Activated naive CD8-positive, alpha-beta T cell treated with anti-CD3 and anti-CD28 coated beads, Interleukin-2, amount 50 U/mL, for 24 hours (primary cell): Measurements from ENCODE around the gene MXD1.

Source experiments
- ATAC-seq: fragments of 150-1000 bp; cut with Tn5 transposase; one replicate; pipeline ENCODE4 v1.10.0; 2021
- DNase-seq: peaks from one replicate; pipeline ENCODE4 v3.0.0; 2021
- H3K27ac Mint-ChIP-seq: one replicate; pipeline ENCODE4 v1.8.0; 2021; ENCODE audit warnings: mild to moderate bottlenecking, mixed read lengths
- H3K27me3 Mint-ChIP-seq: one replicate; pipeline ENCODE4 v1.8.0; 2021; ENCODE audit warnings: mixed read lengths
- H3K36me3 Mint-ChIP-seq: one replicate; pipeline ENCODE4 v1.8.0; 2021; ENCODE audit warnings: low read depth, mixed read lengths
- H3K4me1 Mint-ChIP-seq: one replicate; pipeline ENCODE4 v1.8.0; 2021; ENCODE audit warnings: mixed read lengths
- H3K4me3 Mint-ChIP-seq: one replicate; pipeline ENCODE4 v1.8.0; 2021; ENCODE audit warnings: mild to moderate bottlenecking, moderate library complexity, mixed read lengths
- H3K9me3 Mint-ChIP-seq: one replicate; pipeline ENCODE4 v1.8.0; 2021; ENCODE audit warnings: mixed read lengths

The MXD1 gene

GRCh38 chr2:69917852-69918251 is 2.9 kb downstream of the MXD1 start:
- H3K27me3 Mint-ChIP-seq: no peaks in the 10 kb centered on the region
- peaks cover 7% of the 10 kb centered on the region for H3K36me3 Mint-ChIP-seq
- DNase-seq (no peak), ATAC-seq (no peak)
- H3K9me3 Mint-ChIP-seq: no peaks in the 10 kb centered on the region
- no peak overlapping the region for H3K4me3 Mint-ChIP-seq
- H3K27ac Mint-ChIP-seq: no peak overlapping the region
- peaks cover 32% of the 10 kb centered on the region for H3K4me1 Mint-ChIP-seq

GRCh38 chr2:69918401-69918800 is 3.5 kb downstream of the MXD1 start:
- no peak overlapping the region for H3K27ac Mint-ChIP-seq
- H3K4me1 Mint-ChIP-seq: peaks cover 26% of the 10 kb centered on the region
- H3K4me3 Mint-ChIP-seq: no peak overlapping the region

GRCh38 chr2:69923116-69923515 is 8.2 kb downstream of the MXD1 start:
- DNase-seq: no peak
- ATAC-seq: no peak
- no peak overlapping the region for H3K4me3 Mint-ChIP-seq
- H3K27ac Mint-ChIP-seq: no peak overlapping the region
- peaks cover 5% of the 10 kb centered on the region for H3K4me1 Mint-ChIP-seq
- no peaks in the 10 kb centered on the region for H3K27me3 Mint-ChIP-seq
- H3K9me3 Mint-ChIP-seq: no peaks in the 10 kb centered on the region
- peaks cover 6% of the 10 kb centered on the region for H3K36me3 Mint-ChIP-seq

More at GRCh38 chr2:69918401-69918800, 3.5 kb downstream of the MXD1 start:
- Mint-ChIP-seq H3K36me3 (peaks cover 9% of the 10 kb centered on the region), H3K9me3 (no peaks in the 10 kb centered on the region), H3K27me3 (no peaks in the 10 kb centered on the region)
- DNase-seq (no peak), ATAC-seq (no peak)

- Mint-ChIP-seq H3K4me1 (peaks cover 11% of the 10 kb centered on the region), H3K27ac (no peak overlapping the region), H3K36me3 (peaks cover 8% of the 10 kb centered on the region), H3K4me3 (no peak overlapping the region), H3K27me3 (no peaks in the 10 kb centered on the region), H3K9me3 (no peaks in the 10 kb centered on the region)
- DNase-seq (no peak), ATAC-seq (no peak)
Observed at GRCh38 chr2:69926849-69927515, 12.1 kb downstream of the MXD1 start.

- Mint-ChIP-seq H3K9me3 (no peaks in the 10 kb centered on the region), H3K4me1 (peaks cover 28% of the 10 kb centered on the region), H3K27ac (peak overlapping the region; percentile 63), H3K27me3 (no peaks in the 10 kb centered on the region), H3K4me3 (no peak overlapping the region), H3K36me3 (peaks cover 8% of the 10 kb centered on the region)
- no peak for DNase-seq
- no peak for ATAC-seq
Observed at GRCh38 chr2:69931832-69932595, 17.1 kb downstream of the MXD1 start.

GRCh38 chr2:69932596-69932922 is 17.6 kb downstream of the MXD1 start:
- peaks cover 8% of the 10 kb centered on the region for H3K36me3 Mint-ChIP-seq
- H3K9me3 Mint-ChIP-seq: no peaks in the 10 kb centered on the region
- no peak for ATAC-seq

GRCh38 chr2:69933254-69933828 is 18.4 kb downstream of the MXD1 start:
- ATAC-seq (no peak), DNase-seq (no peak)
- peak overlapping the region; percentile 15 for H3K27ac Mint-ChIP-seq
- H3K4me1 Mint-ChIP-seq: peaks cover 28% of the 10 kb centered on the region
- H3K36me3 Mint-ChIP-seq: peaks cover 14% of the 10 kb centered on the region
- no peaks in the 10 kb centered on the region for H3K9me3 Mint-ChIP-seq
- H3K27me3 Mint-ChIP-seq: no peaks in the 10 kb centered on the region
- H3K4me3 Mint-ChIP-seq: no peak overlapping the region

More at GRCh38 chr2:69932596-69932922, 17.6 kb downstream of the MXD1 start:
- peaks cover 28% of the 10 kb centered on the region for H3K4me1 Mint-ChIP-seq
- no peak for DNase-seq
- no peak overlapping the region for H3K27ac Mint-ChIP-seq
- H3K4me3 Mint-ChIP-seq: no peak overlapping the region
- no peaks in the 10 kb centered on the region for H3K27me3 Mint-ChIP-seq

GRCh38 chr2:69933839-69934613 is 19.1 kb downstream of the MXD1 start:
- peaks cover 20% of the 10 kb centered on the region for H3K36me3 Mint-ChIP-seq
- H3K27ac Mint-ChIP-seq: peak overlapping the region; percentile 15
- H3K4me3 Mint-ChIP-seq: no peak overlapping the region
- ATAC-seq: peak; percentile 40
- peaks cover 28% of the 10 kb centered on the region for H3K4me1 Mint-ChIP-seq
- DNase-seq: no peak
- no peaks in the 10 kb centered on the region for H3K9me3 Mint-ChIP-seq
- H3K27me3 Mint-ChIP-seq: no peaks in the 10 kb centered on the region

- no peaks in the 10 kb centered on the region for H3K9me3 Mint-ChIP-seq
- H3K4me3 Mint-ChIP-seq: no peak overlapping the region
- H3K4me1 Mint-ChIP-seq: peaks cover 28% of the 10 kb centered on the region
- DNase-seq (no peak), ATAC-seq (no peak)
- peak overlapping the region; percentile 15 for H3K27ac Mint-ChIP-seq
- H3K27me3 Mint-ChIP-seq: no peaks in the 10 kb centered on the region
- peaks cover 19% of the 10 kb centered on the region for H3K36me3 Mint-ChIP-seq
Observed at GRCh38 chr2:69934614-69934908, 19.7 kb downstream of the MXD1 start.

- no peak overlapping the region for H3K4me3 Mint-ChIP-seq
- H3K4me1 Mint-ChIP-seq: peaks cover 28% of the 10 kb centered on the region
- H3K9me3 Mint-ChIP-seq: no peaks in the 10 kb centered on the region
- ATAC-seq (no peak), DNase-seq (no peak)
- H3K27me3 Mint-ChIP-seq: no peaks in the 10 kb centered on the region
- H3K27ac Mint-ChIP-seq: no peak overlapping the region
- peaks cover 21% of the 10 kb centered on the region for H3K36me3 Mint-ChIP-seq
Observed at GRCh38 chr2:69935011-69935410, 20.1 kb downstream of the MXD1 start.

- no peak for DNase-seq
- H3K36me3 Mint-ChIP-seq: peaks cover 21% of the 10 kb centered on the region
- no peak for ATAC-seq
Observed at GRCh38 chr2:69936906-69937305, 22.0 kb downstream of the MXD1 start.

GRCh38 chr2:69937968-69938367 is 23.1 kb downstream of the MXD1 start:
- Mint-ChIP-seq H3K27ac (no peak overlapping the region), H3K4me3 (no peak overlapping the region), H3K36me3 (peaks cover 21% of the 10 kb centered on the region), H3K27me3 (no peaks in the 10 kb centered on the region), H3K4me1 (peaks cover 14% of the 10 kb centered on the region), H3K9me3 (no peaks in the 10 kb centered on the region)
- DNase-seq: no peak
- no peak for ATAC-seq

More at GRCh38 chr2:69936906-69937305, 22.0 kb downstream of the MXD1 start:
- no peaks in the 10 kb centered on the region for H3K9me3 Mint-ChIP-seq
- H3K4me1 Mint-ChIP-seq: peaks cover 21% of the 10 kb centered on the region
- H3K4me3 Mint-ChIP-seq: no peak overlapping the region
- no peaks in the 10 kb centered on the region for H3K27me3 Mint-ChIP-seq
- H3K27ac Mint-ChIP-seq: no peak overlapping the region

- H3K4me1 Mint-ChIP-seq: peaks cover 10% of the 10 kb centered on the region
- no peak overlapping the region for H3K4me3 Mint-ChIP-seq
- no peaks in the 10 kb centered on the region for H3K27me3 Mint-ChIP-seq
- H3K36me3 Mint-ChIP-seq: peaks cover 24% of the 10 kb centered on the region
- no peaks in the 10 kb centered on the region for H3K9me3 Mint-ChIP-seq
- H3K27ac Mint-ChIP-seq: no peak overlapping the region
- no peak for DNase-seq
- no peak for ATAC-seq
Observed at GRCh38 chr2:69939722-69940121, 24.8 kb downstream of the MXD1 start.

- no peaks in the 10 kb centered on the region for H3K9me3 Mint-ChIP-seq
- peaks cover 23% of the 10 kb centered on the region for H3K36me3 Mint-ChIP-seq
- H3K27me3 Mint-ChIP-seq: no peaks in the 10 kb centered on the region
- H3K4me3 Mint-ChIP-seq: no peak overlapping the region
- H3K27ac Mint-ChIP-seq: no peak overlapping the region
- peaks cover 18% of the 10 kb centered on the region for H3K4me1 Mint-ChIP-seq
- DNase-seq (no peak), ATAC-seq (no peak)
Observed at GRCh38 chr2:69940691-69941090, 25.8 kb downstream of the MXD1 start.
